Uterus (tissue), 4 donors: ENCODE measurements around the gene SLC7A4. TPM values are rescaled to one million over a fixed set of nuclear protein-coding genes. Genes with fewer than 3 reads are reported as not detected.
A peak's percentile ranks its signal among the peaks of the same experiment; 100 is the strongest.

Experiments
- DNase-seq, 2 donors: peaks; one replicate each; pipeline ENCODE4 v3.0.0-alpha.2; 2019 to 2020
- H3K27ac ChIP-seq, 2 donors: fragments of 200-600 bp; sonication (generic); 1 replicate in 1 of 2; 2 replicates in 1 of 2; pipeline ENCODE4 v1.5.1; 2016 to 2018
- H3K27me3 ChIP-seq, 2 donors: fragments of 200-600 bp; sonication (generic); one replicate each; pipeline ENCODE4 v1.5.1; 2018 to 2019; ENCODE audit warnings: control low read depth in 1 of 2
- H3K36me3 ChIP-seq, 2 donors: fragments of 200-600 bp; sonication (generic); one replicate each; pipeline ENCODE4 v1.5.1; 2019; ENCODE audit warnings: control low read depth in 1 of 2
- H3K4me1 ChIP-seq, 2 donors: fragments of 200-600 bp; sonication (generic); one replicate each; pipeline ENCODE4 v1.5.1; 2018 to 2019; ENCODE audit warnings: control low read depth in 1 of 2
- H3K4me3 ChIP-seq, 2 donors: fragments of 200-600 bp; sonication (generic); 1 replicate in 1 of 2; 2 replicates in 1 of 2; pipeline ENCODE4 v1.5.1; 2018 to 2019; ENCODE audit warnings: mild to moderate bottlenecking in 1 of 2
- H3K9me3 ChIP-seq, 2 donors: fragments of 200-600 bp; sonication (generic); one replicate each; pipeline ENCODE4 v1.5.1; 2019; ENCODE audit warnings: control low read depth in 1 of 2
- POLR2A ChIP-seq, 2 donors: fragments of 450-650 bp; IDR thresholded peaks; one replicate each; pipeline ENCODE4 v1.6.1; 2016; ENCODE audit warnings: antibody characterized with exemption in 2 of 2, mild to moderate bottlenecking in 1 of 2, moderate library complexity in 1 of 2
- intact Hi-C: fragments of 100-400 bp; cut with DNase I; formaldehyde crosslinking; loops from one replicate; pipeline ENCODE4 v1.15.1; 2023; ENCODE audit warnings: low total_unique reads
- total RNA-seq, 4 donors: library from RNA; depleted of rRNA in 3 of 4; stranded (reverse); fragments of >200 nt in 3 of 4; gene quantifications; one replicate each; pipeline versions ENCODE4 v1.1.0 to v1.2.4, GENCODE V29; 2014 to 2023
- TF ChIP-seq, protein P1 (sequence below), 4 experiments: fragments of 200-600 bp in 2 of 4; fragments of 450-650 bp in 2 of 4; sonication (generic) in 2 of 4; IDR thresholded peaks; one replicate each; pipeline ENCODE4 v1.5.1; 2016 to 2019; ENCODE audit warnings: antibody characterized with exemption in 4 of 4, mild to moderate bottlenecking in 2 of 4, moderate library complexity in 1 of 4
- donor health status: DM: yes; HTN: yes; CAD: no.

The SLC7A4 gene
- total RNA-seq, 4 donors from 2014 or later = 0.35 to 7.9 (median 0.43) TPM; not detected in 1

DNA sequence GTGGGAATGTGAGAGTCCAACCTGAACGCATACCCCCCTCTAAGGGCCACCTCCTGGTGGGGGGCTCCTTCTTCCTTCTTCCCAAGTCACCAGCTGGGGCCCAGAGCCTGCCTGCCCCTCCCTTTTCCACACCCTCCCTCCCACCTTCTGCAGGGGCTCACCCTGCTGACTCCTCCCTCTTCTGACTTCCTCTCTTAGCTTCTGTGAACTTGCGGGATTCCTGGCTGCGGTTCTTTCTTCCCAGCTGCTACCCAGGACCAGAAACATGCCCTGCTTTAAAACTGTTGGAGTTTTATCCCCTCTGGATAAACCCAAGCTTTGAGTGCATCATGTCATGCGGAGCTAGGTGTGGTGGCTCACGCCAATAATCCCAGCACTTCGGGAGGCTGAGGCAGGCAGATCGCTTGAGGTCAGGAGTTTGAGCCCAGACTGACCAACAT lies 23.5 kb upstream of the SLC7A4 start:
- peak in 1 of 2 donors; percentile 5 for DNase-seq

GRCh38 chr22:21055564-21055834 lies 23.1 kb upstream of the SLC7A4 start:
- Histone ChIP-seq H3K36me3 (no peaks in the 10 kb centered on the region), H3K27me3 (no peaks in the 10 kb centered on the region), H3K4me1 (no peaks in the 10 kb centered on the region), H3K4me3 (no peak overlapping the region), H3K9me3 (no peaks in the 10 kb centered on the region), H3K27ac (no peak overlapping the region)
- intact Hi-C loops = no loop called here
- no peak for DNase-seq
- no peak for TF ChIP-seq POLR2A (IDR thresholded peaks at IDR 0.05)
- TF ChIP-seq, protein P1, sequence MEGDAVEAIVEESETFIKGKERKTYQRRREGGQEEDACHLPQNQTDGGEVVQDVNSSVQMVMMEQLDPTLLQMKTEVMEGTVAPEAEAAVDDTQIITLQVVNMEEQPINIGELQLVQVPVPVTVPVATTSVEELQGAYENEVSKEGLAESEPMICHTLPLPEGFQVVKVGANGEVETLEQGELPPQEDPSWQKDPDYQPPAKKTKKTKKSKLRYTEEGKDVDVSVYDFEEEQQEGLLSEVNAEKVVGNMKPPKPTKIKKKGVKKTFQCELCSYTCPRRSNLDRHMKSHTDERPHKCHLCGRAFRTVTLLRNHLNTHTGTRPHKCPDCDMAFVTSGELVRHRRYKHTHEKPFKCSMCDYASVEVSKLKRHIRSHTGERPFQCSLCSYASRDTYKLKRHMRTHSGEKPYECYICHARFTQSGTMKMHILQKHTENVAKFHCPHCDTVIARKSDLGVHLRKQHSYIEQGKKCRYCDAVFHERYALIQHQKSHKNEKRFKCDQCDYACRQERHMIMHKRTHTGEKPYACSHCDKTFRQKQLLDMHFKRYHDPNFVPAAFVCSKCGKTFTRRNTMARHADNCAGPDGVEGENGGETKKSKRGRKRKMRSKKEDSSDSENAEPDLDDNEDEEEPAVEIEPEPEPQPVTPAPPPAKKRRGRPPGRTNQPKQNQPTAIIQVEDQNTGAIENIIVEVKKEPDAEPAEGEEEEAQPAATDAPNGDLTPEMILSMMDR (IDR thresholded peaks at IDR 0.05) = no peak

More for the DNA sequence above, 23.5 kb upstream of the SLC7A4 start:
- no peaks in the 10 kb centered on the region for H3K9me3 ChIP-seq
- H3K4me3 ChIP-seq = no peak overlapping the region
- no peaks in the 10 kb centered on the region for H3K27me3 ChIP-seq
- intact Hi-C loops = no loop called here
- TF ChIP-seq, protein P1 (IDR thresholded peaks at IDR 0.05) = no peak
- TF ChIP-seq POLR2A (IDR thresholded peaks at IDR 0.05) = no peak
- H3K27ac ChIP-seq = no peak overlapping the region
- H3K36me3 ChIP-seq = no peaks in the 10 kb centered on the region
- H3K4me1 ChIP-seq = no peaks in the 10 kb centered on the region

DNA sequence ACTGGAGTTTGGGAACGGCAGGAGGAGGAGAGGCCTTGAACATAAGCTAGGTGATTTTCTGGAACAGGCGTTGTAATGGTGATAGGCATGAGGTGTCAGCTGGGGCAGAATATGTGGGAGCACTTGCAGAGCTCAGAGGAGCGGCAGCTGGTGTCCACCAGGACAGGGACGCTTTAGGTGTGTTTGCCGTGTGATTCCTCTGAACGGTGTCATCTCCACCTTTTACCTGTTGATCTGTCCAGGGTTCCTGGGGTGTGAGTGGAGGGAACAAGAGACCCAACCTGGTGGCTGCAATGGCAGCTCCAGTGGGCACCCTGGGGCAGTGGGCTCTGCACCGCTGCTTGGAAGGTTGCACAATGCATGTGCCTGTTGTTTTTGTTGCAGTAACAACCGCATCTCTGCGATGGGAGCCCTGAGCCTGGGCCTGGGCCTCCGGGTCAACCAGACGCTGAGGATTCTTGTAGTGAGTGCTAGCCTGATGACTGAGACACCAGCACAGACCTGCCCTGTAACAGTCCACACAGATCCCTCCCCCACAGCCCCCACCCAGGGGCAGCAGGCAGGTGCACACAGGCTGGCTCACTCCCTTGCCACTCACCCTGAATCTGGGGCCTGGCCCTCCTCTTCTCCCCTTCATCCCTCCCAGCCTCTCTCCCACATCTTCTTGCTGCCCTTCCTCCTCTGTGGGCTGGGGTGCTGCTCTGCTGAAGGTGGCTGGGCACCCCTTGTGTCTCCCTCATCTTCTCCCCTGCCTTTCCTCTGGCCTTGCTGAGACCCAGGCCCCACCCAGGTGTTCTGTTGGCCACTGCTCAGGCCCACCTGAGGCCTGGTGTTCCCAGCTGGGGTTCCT lies 22.6 kb upstream of the SLC7A4 start:
- intact Hi-C loops = no loop called here
- no peak overlapping the region for H3K4me3 ChIP-seq

GRCh38 chr22:21054046-21054713 lies 21.8 kb upstream of the SLC7A4 start:
- DNase-seq = no peak
- H3K27ac ChIP-seq = no peak overlapping the region
- no peaks in the 10 kb centered on the region for H3K36me3 ChIP-seq
- no peaks in the 10 kb centered on the region for H3K4me1 ChIP-seq
- no peaks in the 10 kb centered on the region for H3K27me3 ChIP-seq
- intact Hi-C loops = no loop called here
- no peak overlapping the region for H3K4me3 ChIP-seq
- H3K9me3 ChIP-seq = no peaks in the 10 kb centered on the region
- TF ChIP-seq, protein P1 (IDR thresholded peaks at IDR 0.05) = no peak
- TF ChIP-seq POLR2A (IDR thresholded peaks at IDR 0.05) = no peak

More for the DNA sequence above, 22.6 kb upstream of the SLC7A4 start:
- H3K36me3 ChIP-seq = no peaks in the 10 kb centered on the region
- no peaks in the 10 kb centered on the region for H3K9me3 ChIP-seq
- H3K27me3 ChIP-seq = no peaks in the 10 kb centered on the region
- H3K4me1 ChIP-seq = no peaks in the 10 kb centered on the region
- TF ChIP-seq, protein P1 (IDR thresholded peaks at IDR 0.05) = no peak
- TF ChIP-seq POLR2A (IDR thresholded peaks at IDR 0.05) = no peak
- H3K27ac ChIP-seq = no peak overlapping the region
- DNase-seq = peak in 1 of 2 donors; percentile 11
